HCT116 (cell line): ENCODE results near the gene NCBP1. TPM values are rescaled to one million over a fixed set of nuclear protein-coding genes. Genes with fewer than 3 reads are reported as not detected.

Source experiments
- ATAC-seq: fragments of 200-7000 bp; cut with Tn5 transposase; 2 replicates; pipeline ENCODE4 v1.9.1; 2020; ENCODE audit warnings: mild to moderate bottlenecking, moderate library complexity
- BruUV-seq: library from RNA; stranded (reverse); fragments of 400-500 nt; replicated peaks from 2 replicates; lab custom pipeline; 2021; lab: Mats Ljungman, UMichigan
- CTCF ChIA-PET: fragments of 300-600 bp; sonication (Branson Sonifier 250); formaldehyde crosslinking; loops from one replicate; lab custom pipeline; 2021; ENCODE audit warnings: antibody characterized with exemption; lab: Charles Lee
- POLR2A ChIA-PET: fragments of 300-600, 350-600 bp; sonication (Branson Sonifier 250); formaldehyde crosslinking; loops from one replicate; lab custom pipeline; 2021; ENCODE audit warnings: antibody characterized with exemption; lab: Charles Lee
- RAD21 ChIA-PET, 2 experiments: fragments of 300-600 bp; sonication (Branson Sonifier 250); formaldehyde crosslinking; loops; one replicate each; lab custom pipeline; 2023; ENCODE audit warnings: low total read pairs in 2 of 2; ENCODE audit not compliant: uncharacterized antibody in 2 of 2, unreplicated experiment in 2 of 2, low non-redundant PET in 1 of 2; lab: Charles Lee
- DNase-seq: peaks from one replicate; pipeline ENCODE4 v3.0.0-alpha.2; 2010; ENCODE audit warnings: low read depth, low spot score
- H2AFZ ChIP-seq: fragments of 200-600 bp; shearing (Covaris generic), sonication (generic); 2 replicates; pipeline ENCODE4 v1.6.1; 2017; ENCODE audit warnings: low read depth, mixed run types, mixed read lengths, antibody characterized with exemption, low read length; ENCODE audit not compliant: poor library complexity, severe bottlenecking
- H3K27ac ChIP-seq: 2 replicates; pipeline ENCODE4 v1.5.1; 2012; ENCODE audit warnings: low read depth, low read length
- H3K27me3 ChIP-seq: fragments of 200-600 bp; sonication (generic); 2 replicates; pipeline ENCODE4 v1.6.1; 2016; ENCODE audit warnings: mixed run types, low read length, mixed read lengths; ENCODE audit not compliant: insufficient read depth
- H3K36me3 ChIP-seq, 2 experiments: fragments of 200-500 bp in 1 of 2; fragments of 200-600 bp in 1 of 2; sonication (Bioruptor generic) in 1 of 2; sonication (generic) in 1 of 2; 2 replicates each; pipeline versions ENCODE4 v1.5.1 to v1.6.1; 2014 to 2016; ENCODE audit warnings: low read length in 2 of 2, inconsistent platforms in 1 of 2, mixed read lengths in 1 of 2, mixed run types in 1 of 2; ENCODE audit not compliant: insufficient read depth in 2 of 2, control insufficient read depth in 1 of 2
- H3K4me1 ChIP-seq, 2 experiments: fragments of 200-600 bp in 1 of 2; sonication (generic) in 1 of 2; 2 replicates each; pipeline versions ENCODE4 v1.5.1 to v1.6.1; 2012 to 2017; ENCODE audit warnings: low read length in 2 of 2, inconsistent platforms in 1 of 2, mild to moderate bottlenecking in 1 of 2, mixed read lengths in 1 of 2, mixed run types in 1 of 2, moderate library complexity in 1 of 2; ENCODE audit not compliant: insufficient read depth in 2 of 2, control insufficient read depth in 1 of 2
- H3K4me2 ChIP-seq: fragments of 200-600 bp; sonication (generic); 2 replicates; pipeline ENCODE4 v1.6.1; 2017; ENCODE audit warnings: mixed run types, low read length, mixed read lengths
- H3K4me3 ChIP-seq, 2 experiments: fragments of 200-600 bp in 1 of 2; sonication (generic) in 1 of 2; replicated peaks in 1 of 2; 2 replicates each; pipeline ENCODE4 v1.5.1; 2011 to 2016; ENCODE audit warnings: low read length in 2 of 2, control low read depth in 1 of 2, low read depth in 1 of 2, mild to moderate bottlenecking in 1 of 2, mixed read lengths in 1 of 2, mixed run types in 1 of 2
- H3K79me2 ChIP-seq: fragments of 200-600 bp; sonication (generic); 2 replicates; pipeline ENCODE4 v1.6.1; 2017; ENCODE audit warnings: mild to moderate bottlenecking, mixed run types, low read length, moderate library complexity, mixed read lengths; ENCODE audit not compliant: insufficient read depth
- H3K9ac ChIP-seq: fragments of 200-600 bp; sonication (generic); 2 replicates; pipeline ENCODE4 v1.6.1; 2016; ENCODE audit warnings: low read length, mixed read lengths
- H3K9me2 ChIP-seq: fragments of 200-600 bp; sonication (generic), shearing (Covaris generic); 2 replicates; pipeline ENCODE4 v1.6.1; 2017; ENCODE audit warnings: mixed run types, mild to moderate bottlenecking, moderate library complexity; ENCODE audit not compliant: insufficient read depth
- H3K9me3 ChIP-seq, 2 experiments: fragments of 200-500 bp in 1 of 2; fragments of 200-600 bp in 1 of 2; sonication (Bioruptor generic) in 1 of 2; sonication (generic) in 1 of 2; 2 replicates each; pipeline ENCODE4 v1.6.1; 2014 to 2017; ENCODE audit warnings: low read length in 2 of 2, mixed read lengths in 2 of 2, inconsistent platforms in 1 of 2, low read depth in 1 of 2, mild to moderate bottlenecking in 1 of 2, mixed run types in 1 of 2, moderate library complexity in 1 of 2; ENCODE audit not compliant: control insufficient read depth in 1 of 2, insufficient read depth in 1 of 2
- H4K20me1 ChIP-seq: fragments of 200-600 bp; sonication (generic), shearing (Covaris generic); 2 replicates; pipeline ENCODE4 v1.6.1; 2017; ENCODE audit warnings: mixed run types, mild to moderate bottlenecking, moderate library complexity; ENCODE audit not compliant: insufficient read depth
- CBX3 ChIP-seq: IDR thresholded peaks from 2 replicates; pipeline ENCODE4 v1.6.1; 2012; ENCODE audit warnings: low read depth
- EZH2phosphoT487 ChIP-seq: fragments of 200-600 bp; IDR thresholded peaks from 2 replicates; pipeline ENCODE4 v1.6.1; 2018; ENCODE audit warnings: antibody characterized with exemption, borderline replicate concordance
- SP1 ChIP-seq: IDR thresholded peaks from 2 replicates; pipeline ENCODE4 v1.6.1; 2012; ENCODE audit warnings: low read depth
- SRF ChIP-seq: IDR thresholded peaks from 2 replicates; pipeline ENCODE4 v1.6.1; 2012; ENCODE audit warnings: low read depth
- YY1 ChIP-seq: IDR thresholded peaks from 2 replicates; pipeline ENCODE4 v1.6.1; 2011; ENCODE audit warnings: low read length, low read depth, moderate library complexity, mild to moderate bottlenecking; ENCODE audit not compliant: insufficient replicate concordance; ENCODE audit errors: extremely low read depth
- ZFX ChIP-seq: fragments of 450-650 bp; IDR thresholded peaks from 2 replicates; pipeline ENCODE4 v1.6.1; 2017
- intact Hi-C: fragments of 100-400 bp; cut with micrococcal nuclease; formaldehyde crosslinking; loops from 2 replicates; pipeline ENCODE4 v1.10.0; 2022
- total RNA-seq: library from RNA; stranded (reverse); gene quantifications from one replicate; pipeline ENCODE4 v1.2.1, GENCODE V29; 2021; ENCODE audit not compliant: unreplicated experiment
- TF ChIP-seq, protein P1 (sequence below), 3 experiments: fragments of 200-600 bp in 1 of 3; sonication (generic) in 1 of 3; IDR thresholded peaks in 2 of 3; conservative IDR thresholded peaks in 1 of 3; 2 replicates each; pipeline ENCODE4 v1.5.1; 2012 to 2017; ENCODE audit warnings: low read depth in 2 of 3, low read length in 2 of 3, antibody characterized with exemption in 1 of 3, borderline replicate concordance in 1 of 3, control low read depth in 1 of 3, mild to moderate bottlenecking in 1 of 3, mixed read lengths in 1 of 3, mixed run types in 1 of 3, moderate library complexity in 1 of 3; ENCODE audit not compliant: insufficient read depth in 1 of 3
- TF ChIP-seq, protein P2 (sequence below): IDR thresholded peaks from 2 replicates; pipeline ENCODE4 v1.6.1; 2012
- TF ChIP-seq, protein P3 (sequence below): IDR thresholded peaks from 2 replicates; pipeline ENCODE4 v1.6.1; 2011; ENCODE audit warnings: mild to moderate bottlenecking, low read length, moderate library complexity; ENCODE audit not compliant: insufficient replicate concordance; ENCODE audit errors: extremely low read depth
- TF ChIP-seq, protein P4 (sequence below): IDR thresholded peaks from 2 replicates; pipeline ENCODE4 v1.6.1; 2012; ENCODE audit warnings: low read depth

The NCBP1 gene
- total RNA-seq, 1 experiment from 2014 or later, result 32.9 TPM

DNA sequence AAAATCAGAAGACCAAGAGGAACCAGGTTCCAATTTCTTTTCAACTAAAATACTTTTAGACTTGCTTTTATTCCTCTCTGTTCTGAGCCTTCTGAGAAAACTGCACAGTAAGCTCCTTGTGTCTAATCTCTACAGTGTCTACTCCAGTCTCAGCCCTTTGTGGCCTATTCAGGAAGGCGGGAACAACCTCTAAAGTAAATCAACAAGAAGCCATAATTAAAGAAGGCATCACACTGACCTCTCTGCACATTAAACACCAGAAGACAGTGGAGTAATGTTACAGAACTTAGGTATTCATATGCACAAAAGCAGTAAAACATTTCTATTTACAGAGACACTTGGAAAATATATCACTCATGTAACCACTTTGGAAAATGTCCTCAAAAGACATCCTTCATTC, 48.6 kb downstream of the NCBP1 start:
- BruUV-seq, result no TSS peak

More for the DNA sequence above, 48.6 kb downstream of the NCBP1 start:
- Histone ChIP-seq H4K20me1 (no peaks in the 10 kb centered on the region), H3K27me3 (no peaks in the 10 kb centered on the region), H3K4me3 (no peak overlapping the region), H3K9me2 (no peaks in the 10 kb centered on the region), H3K4me1 (no peaks in the 10 kb centered on the region), H3K9ac (no peak overlapping the region), H3K79me2 (peaks cover 5% of the 10 kb centered on the region; the same call in 1 of the 2 replicates), H3K27ac (no peak overlapping the region), H3K36me3 (peaks cover 17 to 27% of the 10 kb centered on the region in 2 experiments), H2AFZ (no peak overlapping the region)
- CTCF ChIA-PET, result no interaction called here
- no peak for TF ChIP-seq CBX3
- TF ChIP-seq, protein P1, sequence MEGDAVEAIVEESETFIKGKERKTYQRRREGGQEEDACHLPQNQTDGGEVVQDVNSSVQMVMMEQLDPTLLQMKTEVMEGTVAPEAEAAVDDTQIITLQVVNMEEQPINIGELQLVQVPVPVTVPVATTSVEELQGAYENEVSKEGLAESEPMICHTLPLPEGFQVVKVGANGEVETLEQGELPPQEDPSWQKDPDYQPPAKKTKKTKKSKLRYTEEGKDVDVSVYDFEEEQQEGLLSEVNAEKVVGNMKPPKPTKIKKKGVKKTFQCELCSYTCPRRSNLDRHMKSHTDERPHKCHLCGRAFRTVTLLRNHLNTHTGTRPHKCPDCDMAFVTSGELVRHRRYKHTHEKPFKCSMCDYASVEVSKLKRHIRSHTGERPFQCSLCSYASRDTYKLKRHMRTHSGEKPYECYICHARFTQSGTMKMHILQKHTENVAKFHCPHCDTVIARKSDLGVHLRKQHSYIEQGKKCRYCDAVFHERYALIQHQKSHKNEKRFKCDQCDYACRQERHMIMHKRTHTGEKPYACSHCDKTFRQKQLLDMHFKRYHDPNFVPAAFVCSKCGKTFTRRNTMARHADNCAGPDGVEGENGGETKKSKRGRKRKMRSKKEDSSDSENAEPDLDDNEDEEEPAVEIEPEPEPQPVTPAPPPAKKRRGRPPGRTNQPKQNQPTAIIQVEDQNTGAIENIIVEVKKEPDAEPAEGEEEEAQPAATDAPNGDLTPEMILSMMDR (IDR thresholded peaks at IDR 0.05 in 2 of 3, conservative IDR thresholded peaks at IDR 0.05 in 1 of 3; ENCODE audit: borderline replicate concordance in 1 of 3, insufficient read depth in 1 of 3, low read depth in 2 of 3, low read length in 2 of 3), result no peak
- no peak for TF ChIP-seq EZH2phosphoT487
- no peak for TF ChIP-seq SP1
- no peak for TF ChIP-seq ZFX
- TF ChIP-seq, protein P2, sequence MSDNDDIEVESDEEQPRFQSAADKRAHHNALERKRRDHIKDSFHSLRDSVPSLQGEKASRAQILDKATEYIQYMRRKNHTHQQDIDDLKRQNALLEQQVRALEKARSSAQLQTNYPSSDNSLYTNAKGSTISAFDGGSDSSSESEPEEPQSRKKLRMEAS, result no peak
- TF ChIP-seq, protein P3, sequence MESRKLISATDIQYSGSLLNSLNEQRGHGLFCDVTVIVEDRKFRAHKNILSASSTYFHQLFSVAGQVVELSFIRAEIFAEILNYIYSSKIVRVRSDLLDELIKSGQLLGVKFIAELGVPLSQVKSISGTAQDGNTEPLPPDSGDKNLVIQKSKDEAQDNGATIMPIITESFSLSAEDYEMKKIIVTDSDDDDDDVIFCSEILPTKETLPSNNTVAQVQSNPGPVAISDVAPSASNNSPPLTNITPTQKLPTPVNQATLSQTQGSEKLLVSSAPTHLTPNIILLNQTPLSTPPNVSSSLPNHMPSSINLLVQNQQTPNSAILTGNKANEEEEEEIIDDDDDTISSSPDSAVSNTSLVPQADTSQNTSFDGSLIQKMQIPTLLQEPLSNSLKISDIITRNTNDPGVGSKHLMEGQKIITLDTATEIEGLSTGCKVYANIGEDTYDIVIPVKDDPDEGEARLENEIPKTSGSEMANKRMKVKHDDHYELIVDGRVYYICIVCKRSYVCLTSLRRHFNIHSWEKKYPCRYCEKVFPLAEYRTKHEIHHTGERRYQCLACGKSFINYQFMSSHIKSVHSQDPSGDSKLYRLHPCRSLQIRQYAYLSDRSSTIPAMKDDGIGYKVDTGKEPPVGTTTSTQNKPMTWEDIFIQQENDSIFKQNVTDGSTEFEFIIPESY, result no peak
- TF ChIP-seq, protein P4, sequence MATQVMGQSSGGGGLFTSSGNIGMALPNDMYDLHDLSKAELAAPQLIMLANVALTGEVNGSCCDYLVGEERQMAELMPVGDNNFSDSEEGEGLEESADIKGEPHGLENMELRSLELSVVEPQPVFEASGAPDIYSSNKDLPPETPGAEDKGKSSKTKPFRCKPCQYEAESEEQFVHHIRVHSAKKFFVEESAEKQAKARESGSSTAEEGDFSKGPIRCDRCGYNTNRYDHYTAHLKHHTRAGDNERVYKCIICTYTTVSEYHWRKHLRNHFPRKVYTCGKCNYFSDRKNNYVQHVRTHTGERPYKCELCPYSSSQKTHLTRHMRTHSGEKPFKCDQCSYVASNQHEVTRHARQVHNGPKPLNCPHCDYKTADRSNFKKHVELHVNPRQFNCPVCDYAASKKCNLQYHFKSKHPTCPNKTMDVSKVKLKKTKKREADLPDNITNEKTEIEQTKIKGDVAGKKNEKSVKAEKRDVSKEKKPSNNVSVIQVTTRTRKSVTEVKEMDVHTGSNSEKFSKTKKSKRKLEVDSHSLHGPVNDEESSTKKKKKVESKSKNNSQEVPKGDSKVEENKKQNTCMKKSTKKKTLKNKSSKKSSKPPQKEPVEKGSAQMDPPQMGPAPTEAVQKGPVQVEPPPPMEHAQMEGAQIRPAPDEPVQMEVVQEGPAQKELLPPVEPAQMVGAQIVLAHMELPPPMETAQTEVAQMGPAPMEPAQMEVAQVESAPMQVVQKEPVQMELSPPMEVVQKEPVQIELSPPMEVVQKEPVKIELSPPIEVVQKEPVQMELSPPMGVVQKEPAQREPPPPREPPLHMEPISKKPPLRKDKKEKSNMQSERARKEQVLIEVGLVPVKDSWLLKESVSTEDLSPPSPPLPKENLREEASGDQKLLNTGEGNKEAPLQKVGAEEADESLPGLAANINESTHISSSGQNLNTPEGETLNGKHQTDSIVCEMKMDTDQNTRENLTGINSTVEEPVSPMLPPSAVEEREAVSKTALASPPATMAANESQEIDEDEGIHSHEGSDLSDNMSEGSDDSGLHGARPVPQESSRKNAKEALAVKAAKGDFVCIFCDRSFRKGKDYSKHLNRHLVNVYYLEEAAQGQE, result no peak
- no peak for TF ChIP-seq SRF
- no peak for TF ChIP-seq YY1
- TF ChIP-seq, all 23 proteins: peak for 0
- ChIA-PET POLR2A (no interaction called here), RAD21 (no interaction called here)
- no peak for DNase-seq
- Histone ChIP-seq H3K4me2 (no peak overlapping the region), H3K9me3 (no peaks in the 10 kb centered on the region)
- intact Hi-C loops, result no loop called here
- no peak for ATAC-seq
